CD4-positive, alpha-beta T cell (primary cell): ENCODE data around the gene SLC9A4. TPM values are rescaled to one million over a fixed set of nuclear protein-coding genes. Genes with fewer than 3 reads are reported as not detected.
A peak's percentile ranks its signal among the peaks of the same experiment; 100 is the strongest.

Source experiments
- ATAC-seq: fragments of 200-7000 bp; cut with Tn5 transposase; one replicate; pipeline ENCODE4 v1.10.0; 2022; ENCODE audit warnings: mild to moderate bottlenecking; ENCODE audit not compliant: poor library complexity
- CTCF ChIA-PET: fragments of 350-600 bp; sonication (Branson Sonifier 250); formaldehyde crosslinking; loops from one replicate; lab custom pipeline; 2021; ENCODE audit warnings: antibody characterized with exemption, inconsistent platforms; lab: Charles Lee
- POLR2A ChIA-PET: fragments of 350-600 bp; sonication (Branson Sonifier 250); formaldehyde crosslinking; loops from one replicate; lab custom pipeline; 2021; ENCODE audit warnings: antibody characterized with exemption, inconsistent platforms; lab: Charles Lee
- DNase-seq, 14 experiments: peaks; one replicate each; pipeline ENCODE4 v3.0.0-alpha.2; 2013 to 2020; ENCODE audit warnings: mixed read lengths in 2 of 14
- H3K27ac ChIP-seq, 2 donors: one replicate each; pipeline versions ENCODE4 v1.5.1 to v1.7.0; 2013; ENCODE audit warnings: low read length in 2 of 2, low read depth in 1 of 2, mild to moderate bottlenecking in 1 of 2
- H3K27me3 ChIP-seq, 2 experiments: 1 replicate in 1 of 2; 2 replicates in 1 of 2; pipeline versions ENCODE4 v1.6.1 to v1.7.0; 2013; ENCODE audit warnings: low read length in 2 of 2, control low read depth in 1 of 2, mild to moderate bottlenecking in 1 of 2, moderate library complexity in 1 of 2; ENCODE audit not compliant: insufficient read depth in 2 of 2, control insufficient read depth in 1 of 2
- H3K36me3 ChIP-seq: one replicate; pipeline ENCODE4 v1.6.1; 2013; ENCODE audit warnings: low read length, control low read depth; ENCODE audit not compliant: insufficient read depth
- H3K4me1 ChIP-seq: one replicate; pipeline ENCODE4 v1.6.1; 2013; ENCODE audit warnings: low read length, control low read depth; ENCODE audit not compliant: insufficient read depth
- H3K4me3 ChIP-seq: one replicate; pipeline ENCODE4 v1.5.1; 2013; ENCODE audit warnings: mild to moderate bottlenecking, low read length, moderate library complexity
- H3K9me3 ChIP-seq, 2 experiments: 1 replicate in 1 of 2; 2 replicates in 1 of 2; pipeline versions ENCODE4 v1.6.1 to v1.7.0; 2013; ENCODE audit warnings: low read length in 2 of 2, mild to moderate bottlenecking in 2 of 2, control low read depth in 1 of 2, moderate library complexity in 1 of 2; ENCODE audit not compliant: control insufficient read depth in 1 of 2, insufficient read depth in 1 of 2
- H3K27ac Mint-ChIP-seq: one replicate; pipeline ENCODE4 v1.8.0; 2020; ENCODE audit warnings: mixed read lengths
- H3K27me3 Mint-ChIP-seq: one replicate; pipeline ENCODE4 v1.8.0; 2021; ENCODE audit warnings: mixed read lengths
- H3K36me3 Mint-ChIP-seq: one replicate; pipeline ENCODE4 v1.8.0; 2021; ENCODE audit warnings: low read depth, mixed read lengths
- H3K4me1 Mint-ChIP-seq: one replicate; pipeline ENCODE4 v1.8.0; 2021; ENCODE audit warnings: low read depth, mixed read lengths
- H3K4me3 Mint-ChIP-seq: one replicate; pipeline ENCODE4 v1.8.0; 2020; ENCODE audit warnings: mild to moderate bottlenecking, mixed read lengths
- H3K9me3 Mint-ChIP-seq: one replicate; pipeline ENCODE4 v1.8.0; 2020; ENCODE audit warnings: mixed read lengths
- intact Hi-C, 2 experiments: fragments of 100-400 bp; cut with DNase I in 1 of 2; cut with micrococcal nuclease in 1 of 2; formaldehyde crosslinking; loops; one replicate each; pipeline versions ENCODE4 v1.15.1 to v1.9.0; 2023 to 2025; cut with DNase I, micrococcal nuclease
- total RNA-seq, 174 experiments: library from RNA in 2 of 174; stranded (reverse) in 2 of 174; gene quantifications; one replicate each; pipeline ENCODE4 v1.2.3 and lab custom pipeline; 2021 to 2026
- TF ChIP-seq, protein P1 (sequence below): fragments of 200-600 bp; IDR thresholded peaks from one replicate; pipeline ENCODE4 v1.8.0; 2022; ENCODE audit warnings: antibody characterized with exemption, mild to moderate bottlenecking

Gene SLC9A4
- total RNA-seq, 2 experiments from 2014 or later: not detected

DNA sequence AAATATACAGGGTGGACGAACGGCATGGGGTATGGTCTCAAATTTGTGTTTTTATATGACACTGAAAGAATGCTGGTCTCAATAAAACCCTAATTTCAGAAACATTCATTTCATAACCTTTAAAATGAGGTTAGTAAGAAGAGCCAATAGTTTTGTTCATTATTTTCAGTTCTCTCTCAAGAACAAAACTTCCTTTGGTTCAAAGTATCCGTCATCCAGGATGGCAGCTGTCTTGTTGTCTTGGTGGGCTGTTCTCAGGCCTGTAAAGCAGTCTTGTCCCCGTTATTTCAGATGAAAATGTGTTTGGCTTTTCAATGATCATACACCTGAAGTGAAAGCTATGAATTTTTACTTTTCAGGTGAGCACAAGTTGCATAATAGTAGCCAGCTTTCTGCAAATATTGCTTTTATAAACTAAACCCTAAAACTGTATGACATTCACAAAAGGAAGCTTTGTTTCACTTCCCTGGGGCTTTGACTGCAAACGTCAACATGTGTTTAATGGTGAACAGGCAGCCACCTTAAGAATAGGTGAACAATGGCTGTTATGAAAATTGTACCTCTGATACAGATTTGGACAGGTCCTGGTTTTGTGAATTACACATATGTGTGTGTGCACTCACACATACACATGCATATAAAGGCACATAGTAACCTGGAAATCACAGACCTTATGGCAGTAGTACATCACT lies 47.4 kb upstream of the SLC9A4 start:
- ChIA-PET CTCF (no interaction called here), POLR2A (interaction anchor here (1.1 kb wide), 1 partner anchor 57 kb away, joined by 3 read pairs; no protein-coding TSS in a partner anchor)
- ATAC-seq: no peak
- H3K4me1 ChIP-seq: peaks cover 18% of the 10 kb centered on the region
- no peak overlapping the region for H3K4me3 ChIP-seq
- no peaks in the 10 kb centered on the region for H3K27me3 ChIP-seq
- Mint-ChIP-seq H3K4me3 (no peak overlapping the region), H3K4me1 (peaks cover 51% of the 10 kb centered on the region), H3K36me3 (no peaks in the 10 kb centered on the region), H3K27me3 (no peaks in the 10 kb centered on the region), H3K27ac (no peak overlapping the region), H3K9me3 (no peaks in the 10 kb centered on the region)
- intact Hi-C loops: no loop called here
- H3K36me3 ChIP-seq: no peaks in the 10 kb centered on the region
- no peak overlapping the region for H3K27ac ChIP-seq
- TF ChIP-seq, protein P1, sequence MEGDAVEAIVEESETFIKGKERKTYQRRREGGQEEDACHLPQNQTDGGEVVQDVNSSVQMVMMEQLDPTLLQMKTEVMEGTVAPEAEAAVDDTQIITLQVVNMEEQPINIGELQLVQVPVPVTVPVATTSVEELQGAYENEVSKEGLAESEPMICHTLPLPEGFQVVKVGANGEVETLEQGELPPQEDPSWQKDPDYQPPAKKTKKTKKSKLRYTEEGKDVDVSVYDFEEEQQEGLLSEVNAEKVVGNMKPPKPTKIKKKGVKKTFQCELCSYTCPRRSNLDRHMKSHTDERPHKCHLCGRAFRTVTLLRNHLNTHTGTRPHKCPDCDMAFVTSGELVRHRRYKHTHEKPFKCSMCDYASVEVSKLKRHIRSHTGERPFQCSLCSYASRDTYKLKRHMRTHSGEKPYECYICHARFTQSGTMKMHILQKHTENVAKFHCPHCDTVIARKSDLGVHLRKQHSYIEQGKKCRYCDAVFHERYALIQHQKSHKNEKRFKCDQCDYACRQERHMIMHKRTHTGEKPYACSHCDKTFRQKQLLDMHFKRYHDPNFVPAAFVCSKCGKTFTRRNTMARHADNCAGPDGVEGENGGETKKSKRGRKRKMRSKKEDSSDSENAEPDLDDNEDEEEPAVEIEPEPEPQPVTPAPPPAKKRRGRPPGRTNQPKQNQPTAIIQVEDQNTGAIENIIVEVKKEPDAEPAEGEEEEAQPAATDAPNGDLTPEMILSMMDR: no peak
- DNase-seq: no peak
- no peaks in the 10 kb centered on the region for H3K9me3 ChIP-seq

DNA sequence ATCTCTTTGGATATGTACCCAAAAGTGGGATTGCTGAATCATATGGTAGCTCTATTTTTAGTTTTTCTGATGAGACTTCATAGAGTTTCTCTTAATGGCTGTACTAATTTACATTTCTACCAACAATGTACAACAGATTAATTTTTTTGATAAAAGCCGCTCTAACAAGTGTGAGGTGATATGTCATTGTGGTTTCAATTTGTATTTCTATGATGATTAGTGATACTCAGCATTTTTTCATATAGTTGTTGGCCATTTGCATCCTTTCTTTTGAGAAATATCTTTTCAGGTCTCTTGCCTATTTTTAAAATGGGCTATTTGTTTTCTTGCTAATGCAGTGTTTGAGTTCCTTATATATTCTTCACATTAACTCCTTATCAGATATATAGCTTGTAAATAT lies 45.8 kb upstream of the SLC9A4 start:
- ATAC-seq (no peak), DNase-seq (no peak)
- no peaks in the 10 kb centered on the region for H3K27me3 ChIP-seq
- ChIA-PET POLR2A (no interaction called here), CTCF (interaction anchor here (1.3 kb wide), 1 partner anchor 421 kb away, joined by 3 read pairs; no protein-coding TSS in a partner anchor)
- Mint-ChIP-seq H3K4me1 (peaks cover 41% of the 10 kb centered on the region), H3K27me3 (no peaks in the 10 kb centered on the region), H3K36me3 (no peaks in the 10 kb centered on the region), H3K9me3 (no peaks in the 10 kb centered on the region), H3K4me3 (no peak overlapping the region), H3K27ac (no peak overlapping the region)
- H3K4me3 ChIP-seq: no peak overlapping the region
- intact Hi-C loops: no loop called here
- peaks cover 6% of the 10 kb centered on the region for H3K4me1 ChIP-seq
- no peaks in the 10 kb centered on the region for H3K9me3 ChIP-seq
- H3K27ac ChIP-seq: no peak overlapping the region
- no peaks in the 10 kb centered on the region for H3K36me3 ChIP-seq
- TF ChIP-seq, protein P1: no peak

DNA sequence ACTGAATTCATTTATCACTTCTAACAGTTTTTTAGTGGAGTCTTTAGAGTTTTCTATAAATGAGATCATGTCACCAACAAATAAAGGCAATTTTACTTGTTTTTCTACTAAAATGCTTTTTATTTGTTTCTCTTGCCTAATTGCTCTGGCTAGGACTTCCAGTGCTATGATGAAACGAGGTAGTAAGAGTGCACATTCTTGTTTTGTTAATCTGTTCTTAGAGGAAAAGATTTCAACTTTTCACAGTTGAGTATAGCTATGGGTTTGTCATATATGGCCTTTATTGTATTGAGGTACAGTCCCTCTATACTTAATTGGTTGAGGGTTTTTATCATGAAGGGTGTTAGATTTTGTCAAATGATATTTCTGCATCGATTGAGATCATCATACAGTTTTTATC lies 44.5 kb upstream of the SLC9A4 start:
- intact Hi-C loops: no loop called here
- Histone ChIP-seq H3K4me3 (no peak overlapping the region), H3K27ac (no peak overlapping the region), H3K36me3 (no peaks in the 10 kb centered on the region), H3K27me3 (no peaks in the 10 kb centered on the region), H3K4me1 (peaks cover under 1% of the 10 kb centered on the region), H3K9me3 (no peaks in the 10 kb centered on the region)
- POLR2A ChIA-PET: no interaction called here
- H3K4me3 Mint-ChIP-seq: peak overlapping the region; percentile 22
- H3K27ac Mint-ChIP-seq: no peak overlapping the region
- no peak for DNase-seq
- H3K4me1 Mint-ChIP-seq: peaks cover 28% of the 10 kb centered on the region
- no peaks in the 10 kb centered on the region for H3K9me3 Mint-ChIP-seq
- CTCF ChIA-PET: no interaction called here
- TF ChIP-seq, protein P1: no peak
- no peaks in the 10 kb centered on the region for H3K36me3 Mint-ChIP-seq
- no peaks in the 10 kb centered on the region for H3K27me3 Mint-ChIP-seq
- no peak for ATAC-seq
